Stimulated activated CD4-positive, alpha-beta T cell treated with anti-CD3 and anti-CD28 coated beads, Interleukin-4, amount 100 ng/mL, for 4 hours (primary cell): ENCODE measurements around the gene NUP210L.
"Not testable (repeated sequence)": the region's sequence is repeated elsewhere in the genome, so short reads cannot be mapped to it uniquely, and the experiment has no call there.

Experiments used
- DNase-seq, 2 experiments: peaks; one replicate each; pipeline ENCODE4 v3.0.0-alpha.2; 2020

NUP210L gene

GRCh38 chr1:154167461-154167860 is 12.6 kb upstream of the NUP210L start:
- DNase-seq: no peak

- DNase-seq: no peak
Observed at GRCh38 chr1:154166207-154166606, 11.3 kb upstream of the NUP210L start.

- DNase-seq: no peak
Observed at GRCh38 chr1:154159554-154159953, 4.7 kb upstream of the NUP210L start.

DNA sequence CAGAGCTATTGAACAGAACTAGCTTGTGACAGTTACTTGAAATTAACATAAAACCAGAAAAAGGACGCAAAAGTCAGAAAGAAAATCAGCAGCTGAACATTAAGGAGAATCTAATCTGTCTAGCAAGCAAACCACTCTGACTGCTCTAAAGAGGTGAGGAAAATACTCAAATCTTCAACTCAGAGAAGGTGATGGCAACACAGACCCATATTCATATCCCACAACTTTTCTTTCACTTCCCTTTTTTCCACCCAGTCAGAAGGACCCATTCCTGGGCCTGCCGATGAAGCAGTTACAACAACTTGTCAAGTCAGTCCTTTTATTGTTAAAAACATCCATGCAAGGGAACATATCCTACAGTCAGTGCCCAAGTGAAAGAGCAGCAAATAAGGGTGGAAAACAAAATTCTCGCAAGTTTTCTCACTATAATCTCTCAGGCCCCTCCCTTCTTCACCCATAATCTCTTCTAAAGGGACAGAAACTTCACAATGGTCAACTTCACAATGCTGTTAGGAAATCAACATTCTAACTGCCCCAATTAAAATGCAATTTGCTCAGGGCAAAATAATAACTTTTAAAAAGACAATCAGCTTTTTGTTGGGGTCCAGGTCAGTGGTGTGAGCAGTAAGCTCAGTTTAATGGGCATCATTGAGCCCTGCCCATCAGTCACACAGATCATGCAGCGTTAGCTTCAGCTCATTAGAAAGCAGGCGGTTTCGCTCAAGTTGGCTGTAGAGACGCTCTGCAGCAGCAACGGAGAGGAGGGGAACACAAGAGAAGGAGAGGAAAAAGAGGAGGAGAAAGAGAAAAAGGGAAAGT is 3.6 kb upstream of the NUP210L start:
- DNase-seq: no peak

- DNase-seq: peak; percentile 34 to 79
Observed at GRCh38 chr1:154157520-154158306, 2.8 kb upstream of the NUP210L start.

DNA sequence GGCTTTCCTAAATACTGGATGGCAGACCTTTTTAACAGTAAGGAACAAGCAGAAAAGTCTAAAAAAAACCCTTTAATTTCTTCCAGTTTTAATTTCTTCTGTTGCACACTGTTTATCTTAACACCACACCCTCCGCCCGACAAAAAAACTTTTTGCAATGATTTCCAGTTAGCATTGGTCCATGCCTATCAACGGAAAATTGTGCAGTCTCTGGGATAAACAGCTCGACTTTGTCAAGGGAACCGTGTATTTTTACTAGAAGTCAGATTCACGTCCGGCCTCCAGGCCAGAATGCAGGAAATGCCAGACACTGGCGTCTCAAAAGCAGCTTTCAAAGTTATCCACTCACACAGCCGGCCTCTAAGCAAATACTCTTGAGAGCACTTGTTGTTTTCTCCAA is 378 bp upstream of the NUP210L start:
- DNase-seq: no peak

DNA sequence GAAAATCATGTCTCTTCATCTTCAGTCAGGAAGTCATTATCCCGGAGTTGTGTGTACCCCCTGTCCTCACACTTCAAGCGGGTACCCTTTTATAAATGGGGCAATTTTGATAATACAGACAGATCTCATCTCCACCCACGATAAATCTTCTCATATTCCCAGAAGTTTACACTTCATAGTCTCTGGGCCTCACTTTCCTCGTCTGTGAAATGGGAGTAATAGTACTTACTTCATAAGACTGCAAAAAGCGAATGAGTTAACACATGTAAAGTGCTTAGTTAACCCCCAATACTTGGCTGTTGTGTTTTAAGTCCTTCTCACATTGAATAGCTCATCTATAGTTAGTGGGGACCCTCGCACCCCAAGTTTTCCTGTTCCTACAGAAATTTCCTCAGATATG is 820 bp downstream of the NUP210L start:
- no peak for DNase-seq

DNA sequence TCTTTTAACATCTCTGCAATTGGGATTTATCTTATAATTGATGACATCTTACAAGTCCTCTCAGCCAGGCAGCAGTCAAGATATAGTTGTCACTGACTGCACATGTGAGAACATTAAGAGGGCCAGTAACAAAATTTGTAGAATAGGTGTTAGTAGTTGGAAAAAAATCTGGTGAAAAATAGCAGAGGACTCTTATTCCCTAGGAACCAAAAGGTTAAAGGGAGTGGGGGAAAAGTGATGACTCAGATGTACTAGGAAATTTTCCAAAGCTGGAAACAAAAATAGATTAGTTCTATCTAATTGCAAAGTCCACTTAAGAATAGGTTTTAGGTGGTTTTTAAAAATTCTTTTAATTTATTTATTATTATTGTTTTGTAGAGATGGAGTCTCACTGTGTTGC is 3.6 kb downstream of the NUP210L start:
- no peak for DNase-seq

DNA sequence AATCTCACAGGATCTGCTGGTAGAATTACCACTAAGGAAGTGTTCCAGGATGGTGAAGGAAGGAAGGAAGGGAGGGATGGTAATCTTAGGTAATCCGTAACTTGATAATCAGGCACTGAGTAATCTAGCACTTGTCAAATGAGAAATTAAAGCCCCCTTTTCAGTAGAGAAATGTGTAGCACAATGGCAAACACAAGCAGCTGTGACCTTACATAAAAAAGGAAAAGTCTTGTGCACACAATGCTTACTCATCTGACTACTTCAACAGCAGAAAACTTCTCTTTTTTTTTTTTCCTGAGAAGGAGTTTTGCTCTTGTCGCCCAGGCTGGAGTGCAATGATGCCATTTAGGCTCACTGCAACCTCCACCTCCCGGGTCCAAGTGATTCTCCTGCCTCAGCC is 6.1 kb downstream of the NUP210L start:
- no peak for DNase-seq

DNA sequence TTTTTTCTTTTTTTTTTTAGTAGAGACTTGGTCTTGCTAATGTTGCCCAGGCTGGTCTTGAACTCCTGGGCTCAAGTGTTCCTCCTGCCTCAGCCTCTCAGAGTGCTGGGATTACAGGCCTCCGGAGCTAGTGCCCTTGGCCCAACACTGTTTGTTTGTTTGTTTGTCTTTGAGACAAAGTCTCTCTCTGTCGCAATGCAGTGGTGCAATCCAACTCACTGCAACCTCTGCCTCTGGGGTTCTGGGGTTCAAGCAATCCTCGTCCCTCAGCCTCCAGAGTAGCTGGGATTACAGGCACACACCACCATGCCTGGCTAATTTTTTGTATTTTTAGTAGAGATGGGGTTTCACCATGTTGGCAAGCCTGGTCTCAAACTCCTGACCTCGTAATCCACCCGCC is 7.4 kb downstream of the NUP210L start:
- not testable (repeated sequence) for DNase-seq

DNA sequence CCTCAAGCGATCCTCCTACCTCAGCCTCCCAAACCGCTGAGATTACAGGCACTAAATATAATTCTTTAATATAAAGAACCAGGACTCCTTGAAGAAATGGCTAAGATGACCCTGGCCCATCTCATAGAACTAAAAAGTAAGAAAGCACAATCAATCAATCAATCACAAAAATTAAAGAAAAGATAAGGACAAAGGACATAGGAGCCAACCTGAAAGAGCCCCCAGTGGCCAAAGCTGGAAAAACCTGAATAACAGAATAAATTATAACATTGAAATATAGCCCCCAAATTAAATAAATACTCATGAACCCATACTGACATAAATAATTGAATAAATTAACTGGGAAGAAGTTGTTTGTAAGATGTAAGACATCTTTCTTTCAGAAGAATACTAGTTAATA is 8.9 kb downstream of the NUP210L start:
- no peak for DNase-seq

- DNase-seq: no peak
Observed at GRCh38 chr1:154142358-154142757, 12.5 kb downstream of the NUP210L start.

GRCh38 chr1:154141240-154141639 is 13.6 kb downstream of the NUP210L start:
- DNase-seq: no peak

DNA sequence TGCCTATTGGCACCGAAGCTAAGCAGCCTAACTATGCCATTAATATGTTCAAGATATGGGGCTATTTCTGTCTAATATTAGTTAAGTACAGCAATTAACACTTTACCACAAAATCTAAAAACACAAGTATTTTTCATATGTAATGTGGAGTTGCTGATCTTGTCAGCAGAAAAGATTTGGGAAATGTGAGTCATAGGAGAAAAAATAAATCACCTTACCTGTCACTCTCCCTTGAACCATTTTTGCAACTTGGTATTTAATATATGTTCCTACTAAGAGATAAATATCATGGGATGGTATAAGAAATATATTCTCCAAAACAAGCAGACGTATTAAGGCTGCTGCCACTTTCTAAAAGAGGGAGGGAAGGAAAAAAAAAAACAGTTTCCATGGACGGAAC is 17.0 kb downstream of the NUP210L start:
- no peak for DNase-seq

DNA sequence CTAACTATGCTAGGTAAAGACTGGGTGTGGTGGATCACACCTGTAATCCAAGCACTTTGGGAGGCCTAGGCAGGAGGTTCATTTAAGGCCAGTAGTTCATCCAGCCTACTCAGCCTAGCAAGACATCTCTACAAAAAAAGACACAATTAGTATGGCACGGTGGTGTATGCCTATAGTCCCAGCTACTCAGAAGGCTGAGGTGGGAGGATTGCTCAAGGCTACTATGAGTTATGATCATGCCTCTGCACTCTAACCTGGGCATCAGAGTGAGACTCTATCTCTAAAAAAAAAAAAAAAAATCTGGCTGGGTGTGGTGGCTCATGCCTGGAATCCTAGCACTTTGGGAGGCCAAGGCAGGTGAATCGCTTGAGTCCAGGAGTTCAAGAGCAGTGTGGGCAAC is 21.6 kb downstream of the NUP210L start:
- DNase-seq: no peak

DNA sequence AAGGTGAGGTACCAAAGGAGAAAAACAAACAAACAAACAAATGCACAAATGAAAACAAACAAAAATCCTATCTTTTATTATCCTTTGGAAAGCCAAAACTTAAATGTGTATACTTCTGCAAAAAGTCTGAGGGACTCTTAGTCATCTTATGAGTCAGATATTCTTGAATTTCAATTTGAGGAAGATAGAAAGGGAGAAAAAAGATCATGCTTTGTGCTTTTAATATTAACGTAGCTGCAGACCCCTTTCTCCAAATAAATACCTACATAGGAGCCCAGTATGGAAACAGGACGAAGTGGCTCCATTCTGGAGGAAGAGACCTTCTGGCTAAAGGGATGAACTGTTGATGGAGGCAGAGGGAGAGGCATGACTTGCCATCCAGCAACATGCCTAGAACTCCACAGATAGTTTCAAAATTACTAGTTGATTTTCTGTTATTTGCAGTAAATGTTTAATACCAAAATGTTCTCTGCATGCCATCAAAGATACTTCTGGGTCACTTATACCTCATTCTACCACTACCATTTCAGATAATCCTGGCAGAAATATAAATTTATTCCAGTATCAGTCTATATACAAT is 25.4 kb downstream of the NUP210L start:
- no peak for DNase-seq

DNA sequence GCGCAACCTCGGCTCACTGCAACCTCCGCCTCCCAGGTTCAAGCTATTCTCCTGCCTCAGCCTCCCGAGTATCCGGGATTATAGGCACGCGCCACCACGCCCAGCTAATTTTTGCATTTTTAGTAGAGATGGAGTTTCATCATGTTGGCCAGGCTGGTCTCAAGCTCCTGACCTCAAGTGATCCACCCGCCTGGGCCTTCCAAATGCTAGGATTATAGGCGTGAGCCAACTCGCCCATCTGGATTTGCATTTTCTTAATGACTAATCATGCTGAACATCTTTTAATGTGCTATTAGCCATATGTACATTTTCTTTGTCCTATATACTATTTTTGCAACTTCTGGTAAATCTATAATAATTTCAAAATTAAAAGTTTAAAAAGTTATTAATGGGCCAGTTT is 31.7 kb downstream of the NUP210L start:
- DNase-seq: not testable (repeated sequence)

DNA sequence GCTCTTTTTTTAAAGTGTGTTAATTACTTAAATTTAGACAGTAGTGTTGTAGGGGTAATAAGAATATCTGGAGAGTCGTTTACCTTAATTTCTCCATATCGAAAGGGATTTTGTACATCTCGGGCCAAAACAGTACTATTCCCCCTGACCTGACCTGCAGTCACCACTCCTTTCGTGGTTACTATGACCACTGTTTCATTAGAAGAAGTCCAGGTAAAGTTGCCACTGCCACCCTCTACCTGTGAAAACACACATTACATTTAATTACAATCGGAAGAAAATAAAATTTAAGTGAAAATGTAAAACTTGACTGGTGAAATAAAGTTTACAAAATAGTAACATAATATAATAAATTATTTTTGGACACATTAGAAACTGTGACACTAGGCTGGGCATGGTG is 37.2 kb downstream of the NUP210L start:
- no peak for DNase-seq

GRCh38 chr1:154115180-154115579 is 39.7 kb downstream of the NUP210L start:
- DNase-seq: no peak

DNA sequence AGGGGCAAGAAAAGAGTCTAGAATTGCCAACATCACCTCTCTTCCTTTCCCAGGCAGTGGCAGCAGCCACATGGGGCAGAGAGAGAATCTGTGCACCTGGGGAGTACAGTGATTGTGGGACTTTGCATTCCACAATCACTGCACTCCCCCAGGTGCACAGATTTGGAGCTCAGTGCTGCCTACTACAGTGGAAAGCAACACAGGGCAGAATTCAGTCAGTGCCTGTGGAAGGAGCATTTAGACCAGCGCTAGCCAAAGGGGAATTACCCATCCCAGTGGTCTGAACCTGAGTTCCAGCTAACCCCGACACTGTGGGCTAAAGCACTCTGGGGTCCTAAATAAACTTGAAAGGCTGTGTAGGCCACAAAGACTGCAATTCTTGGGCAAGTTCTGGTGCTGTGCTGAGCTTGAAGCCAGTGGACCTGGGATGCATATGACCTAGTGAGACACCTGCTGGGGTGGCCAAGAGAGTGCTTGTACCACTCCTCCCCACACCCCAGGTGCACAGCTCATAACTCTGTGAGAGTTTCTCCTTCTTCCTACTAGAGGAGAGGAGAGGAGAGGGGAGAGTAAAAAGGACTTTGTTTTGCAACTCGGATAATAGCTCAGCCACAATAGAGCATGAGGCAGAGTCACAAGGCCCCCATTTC is 50.3 kb downstream of the NUP210L start:
- no peak for DNase-seq

DNA sequence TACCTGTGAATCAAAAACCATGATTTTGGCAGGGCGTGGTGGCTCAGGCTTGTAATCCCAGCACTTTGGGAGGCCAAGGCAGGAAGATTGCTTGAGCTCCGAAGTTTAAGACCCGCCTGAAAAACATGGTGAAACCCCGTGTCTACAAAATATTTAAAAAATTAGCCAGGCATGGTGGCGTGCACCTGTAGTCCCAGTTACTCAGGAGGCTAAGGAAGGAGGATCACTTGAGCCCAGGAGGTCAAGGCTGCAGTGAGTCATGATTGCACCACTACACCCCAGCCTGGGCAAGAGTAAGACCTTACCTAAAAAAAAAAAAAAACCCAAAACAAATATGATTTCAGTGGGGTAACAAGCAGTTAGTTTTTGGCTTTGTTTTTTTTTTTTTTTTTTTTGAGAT is 54.7 kb downstream of the NUP210L start:
- DNase-seq: not testable (repeated sequence)

- no peak for DNase-seq
Observed at GRCh38 chr1:154097873-154098272, 57.0 kb downstream of the NUP210L start.

DNA sequence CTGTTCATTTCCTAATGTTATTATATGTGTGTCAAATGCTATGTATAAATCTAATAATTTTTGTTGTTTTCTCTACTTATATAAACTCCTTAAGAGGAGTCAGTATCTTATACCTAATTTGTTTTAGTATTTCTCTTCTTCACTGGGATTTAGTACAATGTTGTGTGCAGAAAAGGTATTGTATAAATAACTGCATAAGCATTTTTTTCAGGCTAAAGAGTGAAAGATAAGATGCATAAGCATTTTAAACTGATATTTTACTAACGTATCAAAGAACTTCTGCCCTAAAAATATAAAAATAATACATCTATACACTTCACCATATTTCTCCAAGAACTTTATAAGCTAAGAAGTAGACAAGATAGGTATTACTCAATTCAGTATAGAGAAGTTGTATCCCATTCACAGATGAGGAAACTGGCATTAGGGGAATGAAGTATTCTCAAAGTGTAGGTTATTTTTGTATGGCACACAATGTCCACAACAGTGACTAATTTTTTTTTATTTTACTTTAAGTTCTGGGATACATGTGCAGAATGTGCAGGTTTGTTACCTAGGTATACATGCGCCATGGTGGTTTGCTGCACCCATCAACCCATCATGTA is 59.3 kb downstream of the NUP210L start:
- no peak for DNase-seq
